Activated T-cell treated with anti-CD3 and anti-CD28 coated beads, Interleukin-2, amount 50 U/mL, for 48 hours (primary cell): Measurements from ENCODE around the gene EPC2.
A peak's percentile ranks its signal among the peaks of the same experiment; 100 is the strongest.
"Not testable (repeated sequence)": the region's sequence is repeated elsewhere in the genome, so short reads cannot be mapped to it uniquely, and the experiment has no call there.

Experiments
- DNase-seq, 2 experiments: peaks; one replicate each; pipeline ENCODE4 v3.0.0-alpha.2; 2020

EPC2 gene

GRCh38 chr2:148642891-148643416 lies 1.6 kb upstream of the EPC2 start:
- no peak for DNase-seq

DNA sequence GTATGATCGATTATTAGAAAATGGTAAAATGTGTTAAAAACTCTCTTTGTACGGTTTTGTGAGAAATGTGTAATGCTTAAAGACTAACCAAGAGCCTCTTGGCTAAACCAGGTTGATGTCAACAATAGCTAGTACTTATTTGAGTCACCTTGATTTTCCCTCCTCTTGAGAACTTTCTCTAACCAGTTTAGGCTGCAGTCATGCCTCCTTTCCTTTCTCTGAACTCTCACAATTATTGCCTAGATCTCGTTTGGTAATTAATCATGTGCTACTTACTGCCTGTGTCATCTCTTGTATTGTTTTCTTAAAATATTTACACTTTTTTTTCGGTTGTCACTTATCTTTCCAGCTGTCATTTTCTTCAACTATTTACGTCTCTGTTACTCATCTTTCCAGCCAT lies 1.1 kb upstream of the EPC2 start:
- no peak for DNase-seq

DNA sequence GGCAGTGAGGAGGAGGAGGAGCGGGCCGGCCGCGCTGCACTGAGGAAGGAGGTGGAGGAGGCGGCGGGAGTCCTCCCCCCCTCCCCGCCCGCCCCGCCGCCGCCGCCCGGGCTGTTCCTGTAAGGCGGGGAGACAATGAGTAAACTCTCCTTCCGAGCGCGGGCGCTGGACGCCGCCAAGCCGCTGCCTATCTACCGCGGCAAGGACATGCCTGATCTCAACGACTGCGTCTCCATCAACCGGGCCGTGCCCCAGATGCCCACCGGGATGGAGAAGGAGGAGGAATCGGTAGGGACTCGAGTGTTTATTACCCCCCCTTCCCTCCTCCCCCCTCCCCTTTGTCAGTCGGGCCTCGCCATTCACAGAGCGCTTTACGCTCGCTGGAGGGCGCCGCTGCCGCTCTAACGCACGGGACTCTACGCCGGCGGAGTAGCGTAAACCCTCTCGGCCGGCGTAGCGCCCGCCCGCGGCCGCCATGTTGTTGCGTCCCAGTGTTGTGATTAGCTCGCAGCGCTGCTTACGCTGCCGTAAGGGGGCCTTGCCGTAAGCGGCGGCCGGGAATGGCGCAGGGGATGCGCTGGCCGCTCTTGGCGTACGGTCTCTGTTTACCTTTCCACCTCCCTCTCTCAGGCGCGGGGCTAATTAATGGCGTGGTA lies 460 bp downstream of the EPC2 start:
- DNase-seq = peak; percentile 97

DNA sequence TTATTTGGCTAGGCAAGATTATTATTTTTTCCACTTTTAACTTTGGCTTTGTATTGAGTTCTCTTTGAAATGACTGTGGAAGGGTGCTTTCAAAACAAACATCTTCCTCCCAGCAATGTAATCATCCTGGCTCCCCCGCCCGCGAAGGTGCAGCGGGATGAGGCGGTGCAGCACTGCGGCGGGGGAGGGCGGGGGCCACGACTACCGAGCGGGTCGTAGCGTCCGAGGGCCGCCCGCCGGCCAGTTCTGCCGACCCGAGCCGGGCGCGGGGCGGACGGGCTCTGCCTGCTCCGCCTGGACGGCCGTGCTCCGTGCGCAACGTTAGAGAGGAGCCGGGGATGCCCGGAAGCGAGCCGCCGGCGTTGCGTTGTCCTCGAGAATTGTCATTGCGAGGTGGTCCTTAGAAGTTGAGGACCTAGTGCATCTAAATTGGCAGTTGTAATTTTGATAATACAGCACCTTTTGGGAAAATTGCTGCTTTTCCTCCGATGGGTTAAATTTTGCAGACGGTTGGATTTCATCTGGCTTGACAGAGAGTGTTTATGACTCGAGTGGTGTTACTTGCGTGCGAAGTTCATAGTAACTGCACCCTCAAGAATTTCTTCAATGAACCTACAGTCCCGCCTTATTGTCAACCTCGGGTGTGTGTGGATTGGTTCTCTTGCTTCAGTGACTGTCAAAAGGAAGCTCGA lies 1.1 kb downstream of the EPC2 start:
- peak; percentile 50 to 63 for DNase-seq

DNA sequence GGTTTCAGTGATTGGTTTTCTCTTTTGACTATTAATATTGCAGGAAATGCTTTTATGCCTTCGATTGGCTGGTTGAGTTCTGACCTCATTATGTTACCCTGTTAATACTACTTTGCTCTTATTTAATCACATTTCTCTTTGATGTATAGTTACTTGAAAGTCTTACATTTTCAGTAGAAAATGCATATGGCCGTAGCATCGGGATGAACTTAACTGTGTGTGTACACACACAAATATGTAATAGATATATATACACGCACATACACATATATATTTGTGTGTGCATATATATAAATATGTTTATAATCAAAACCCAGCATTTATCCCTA lies 1.6 kb downstream of the EPC2 start:
- no peak for DNase-seq

- not testable (repeated sequence) for DNase-seq
Observed at GRCh38 chr2:148647711-148648110, 3.2 kb downstream of the EPC2 start.

GRCh38 chr2:148649936-148650335 lies 5.4 kb downstream of the EPC2 start:
- DNase-seq = no peak

- no peak for DNase-seq
Observed at GRCh38 chr2:148650881-148651280, 6.3 kb downstream of the EPC2 start.

GRCh38 chr2:148651972-148652371 lies 7.4 kb downstream of the EPC2 start:
- no peak for DNase-seq

DNA sequence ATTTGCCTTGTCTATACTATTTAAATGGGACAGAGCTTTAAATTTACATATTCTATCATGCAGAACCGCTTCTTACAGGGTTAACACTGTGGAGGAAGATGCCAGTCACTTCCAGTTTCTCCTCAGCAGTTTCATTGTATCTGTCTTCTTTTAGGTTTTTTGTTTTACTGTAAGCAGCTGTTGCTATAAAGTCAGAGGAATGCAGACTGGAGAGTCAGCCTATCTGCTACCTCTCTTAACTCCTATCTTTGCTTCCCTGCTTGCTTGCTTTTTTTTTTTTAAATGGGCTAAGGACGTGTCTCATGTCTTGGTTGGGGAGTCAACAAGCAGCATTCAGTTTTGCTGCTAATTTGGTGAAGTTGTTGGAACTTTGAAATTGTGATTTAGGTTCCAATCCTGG lies 8.9 kb downstream of the EPC2 start:
- DNase-seq = no peak

- DNase-seq = no peak
Observed at GRCh38 chr2:148654435-148654834, 9.9 kb downstream of the EPC2 start.

DNA sequence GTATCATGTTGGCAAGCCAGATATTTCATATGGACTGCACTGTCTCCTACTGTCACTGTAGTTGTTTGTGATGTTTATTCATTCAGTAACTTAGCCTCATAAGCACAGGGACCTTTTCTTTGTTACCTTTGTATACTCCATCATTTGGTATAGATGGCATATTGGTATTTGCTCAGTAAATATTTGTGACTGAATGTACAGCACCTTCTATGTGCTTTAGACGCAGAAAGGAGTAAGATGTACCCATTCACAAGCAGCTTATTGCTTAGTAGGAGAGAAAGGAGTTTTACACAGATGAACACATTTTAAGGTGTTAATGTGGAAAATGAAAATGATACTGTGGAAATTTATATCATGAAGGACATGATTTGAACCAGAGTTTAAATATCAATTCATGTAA lies 12.0 kb downstream of the EPC2 start:
- DNase-seq = no peak

DNA sequence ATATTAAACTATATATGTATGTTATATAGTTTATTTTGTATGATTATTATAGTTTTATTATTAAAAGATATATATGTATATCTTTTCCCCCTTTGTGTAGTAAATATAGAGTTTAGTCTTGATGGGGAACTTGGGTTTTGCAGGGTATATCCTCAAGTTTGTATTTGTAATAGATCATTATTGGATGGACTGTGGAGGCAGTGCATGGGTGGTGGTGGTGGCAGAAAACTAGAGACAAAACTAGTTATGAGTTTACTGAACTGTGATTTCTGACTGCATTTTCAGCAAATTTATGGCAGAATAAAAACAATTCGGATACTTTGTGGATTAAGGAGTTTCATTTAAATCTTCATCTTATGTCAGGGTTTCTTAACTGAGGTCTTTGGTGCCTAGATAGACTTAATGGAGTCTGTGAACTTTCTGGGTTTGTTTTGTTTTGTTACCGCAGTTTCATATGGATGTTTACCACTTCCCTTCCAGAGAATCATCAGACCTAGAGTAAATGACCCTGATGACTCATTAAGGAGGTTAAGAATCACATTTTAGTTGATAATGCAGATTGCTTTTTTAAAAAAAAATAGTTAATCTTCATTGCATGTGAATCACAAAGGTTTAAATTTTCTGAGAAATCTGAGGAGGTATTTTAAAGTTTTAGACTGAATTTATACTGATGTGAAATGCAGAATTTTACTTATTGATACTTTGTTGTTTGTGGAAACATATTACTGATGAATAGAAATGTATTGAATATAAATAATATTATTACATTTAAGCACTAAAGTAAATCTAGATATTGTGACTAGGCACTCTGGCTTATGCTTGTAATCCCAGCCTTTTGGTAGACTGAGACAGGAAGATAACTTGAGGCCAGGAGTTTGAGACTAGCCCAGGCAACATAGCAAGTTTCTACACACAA lies 14.5 kb downstream of the EPC2 start:
- no peak for DNase-seq

DNA sequence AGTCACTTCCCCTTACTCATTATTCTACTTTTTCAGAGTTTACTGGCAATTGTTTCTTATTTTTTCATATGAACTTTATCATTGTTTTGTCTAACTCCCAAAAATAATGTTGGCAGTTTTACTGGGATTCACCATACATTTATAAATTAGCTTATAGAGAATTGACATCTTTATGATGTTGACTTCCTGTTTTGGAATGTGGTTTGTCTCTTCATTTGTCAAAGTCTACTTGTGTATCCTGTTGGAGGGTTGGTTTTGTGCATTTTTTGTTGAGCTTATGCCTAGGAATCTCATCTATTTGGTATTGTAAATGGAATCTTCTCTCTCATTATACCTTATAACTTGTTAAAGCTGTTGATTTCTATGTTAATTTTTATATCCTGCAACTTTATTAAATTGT lies 16.4 kb downstream of the EPC2 start:
- no peak for DNase-seq

GRCh38 chr2:148662332-148662731 lies 17.8 kb downstream of the EPC2 start:
- not testable (repeated sequence) for DNase-seq

DNA sequence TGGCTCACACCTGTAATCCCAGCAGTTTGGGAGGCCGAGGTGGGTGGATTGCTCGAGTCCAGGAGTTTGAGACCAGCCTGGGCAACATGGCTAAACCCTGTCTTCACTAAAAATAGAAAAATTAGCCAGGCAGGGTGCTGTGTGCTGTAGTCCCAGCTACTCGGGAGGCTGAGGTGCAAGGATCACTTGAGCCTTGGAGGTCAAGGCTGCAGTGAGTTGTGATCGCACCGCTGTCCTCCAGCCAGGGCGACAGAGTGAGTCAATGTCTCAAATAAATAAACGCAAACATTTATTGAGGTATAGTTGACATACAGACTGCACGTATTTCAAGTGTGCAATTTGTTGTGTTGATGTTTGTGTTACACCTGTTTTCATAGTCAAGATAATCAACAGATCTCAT lies 19.7 kb downstream of the EPC2 start:
- DNase-seq = no peak

DNA sequence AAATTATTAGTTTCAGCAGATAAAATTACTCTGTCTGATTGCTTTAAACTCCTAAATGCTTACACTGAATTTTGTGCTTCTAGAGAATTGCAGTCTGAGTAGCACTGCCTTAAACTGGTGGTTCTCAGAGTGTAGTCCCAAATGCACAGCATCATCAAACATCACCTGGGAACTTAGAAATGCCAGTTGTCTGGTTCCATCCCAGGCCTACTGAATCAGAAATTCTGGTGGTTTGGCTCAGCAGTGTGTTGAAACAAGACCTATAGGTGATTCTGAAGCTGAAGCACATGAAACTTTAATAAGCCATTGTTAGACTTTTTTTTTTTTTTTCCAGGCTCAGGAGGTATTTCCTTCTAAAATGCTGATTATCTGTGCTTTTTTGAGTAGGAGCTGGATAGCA lies 22.0 kb downstream of the EPC2 start:
- DNase-seq = no peak

DNA sequence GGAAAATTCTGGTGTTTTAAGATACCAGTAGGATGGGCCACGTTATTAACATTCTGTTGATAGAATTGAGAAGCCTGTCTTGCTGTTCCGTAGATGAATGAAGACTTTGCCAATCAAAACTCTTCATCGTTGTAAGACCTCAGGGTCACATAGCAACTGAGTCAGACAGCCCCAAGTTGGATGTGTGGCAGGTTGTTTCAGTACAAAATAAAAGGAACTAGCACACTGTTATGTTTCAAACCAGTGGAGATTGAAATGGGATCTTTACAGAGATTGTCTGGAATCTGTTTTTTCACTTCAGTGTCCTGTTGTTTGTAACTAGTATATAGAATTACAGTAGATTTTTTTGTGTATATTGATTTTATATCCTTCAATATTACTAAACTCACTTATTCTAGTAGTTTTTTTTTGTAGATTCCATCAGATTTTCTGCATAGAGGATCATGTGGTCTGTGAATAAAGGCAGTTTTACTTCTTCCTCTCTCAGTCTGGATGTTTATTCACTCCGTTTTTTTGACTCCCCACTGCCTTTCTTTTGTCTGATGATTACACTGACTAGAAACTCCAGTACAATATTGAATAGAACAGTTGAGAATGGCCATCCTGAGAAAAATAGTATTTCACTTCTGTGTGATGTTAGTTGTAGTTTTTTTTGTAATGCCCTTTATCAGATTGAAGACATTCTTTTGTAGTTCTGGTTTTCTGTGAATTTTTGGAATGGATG lies 22.7 kb downstream of the EPC2 start:
- no peak for DNase-seq

DNA sequence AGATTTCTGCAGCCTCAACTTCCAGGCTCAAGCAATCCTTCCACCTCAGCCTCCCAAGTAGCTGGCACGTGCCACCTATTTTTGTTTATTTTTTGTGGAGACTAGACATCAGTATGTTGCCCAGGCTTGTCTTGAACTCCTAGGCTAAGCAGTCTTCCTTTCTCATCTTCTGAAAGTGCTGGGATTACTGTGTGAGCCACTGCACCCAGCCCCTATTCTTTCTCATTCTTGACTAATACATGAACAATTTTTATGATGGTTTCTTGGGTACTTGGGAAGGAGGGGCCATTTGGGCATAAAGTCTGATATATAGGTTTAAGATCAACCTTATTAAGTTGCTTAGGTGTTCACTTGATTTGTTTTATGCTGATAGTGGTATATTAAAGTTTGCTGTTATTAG lies 26.2 kb downstream of the EPC2 start:
- no peak for DNase-seq

DNA sequence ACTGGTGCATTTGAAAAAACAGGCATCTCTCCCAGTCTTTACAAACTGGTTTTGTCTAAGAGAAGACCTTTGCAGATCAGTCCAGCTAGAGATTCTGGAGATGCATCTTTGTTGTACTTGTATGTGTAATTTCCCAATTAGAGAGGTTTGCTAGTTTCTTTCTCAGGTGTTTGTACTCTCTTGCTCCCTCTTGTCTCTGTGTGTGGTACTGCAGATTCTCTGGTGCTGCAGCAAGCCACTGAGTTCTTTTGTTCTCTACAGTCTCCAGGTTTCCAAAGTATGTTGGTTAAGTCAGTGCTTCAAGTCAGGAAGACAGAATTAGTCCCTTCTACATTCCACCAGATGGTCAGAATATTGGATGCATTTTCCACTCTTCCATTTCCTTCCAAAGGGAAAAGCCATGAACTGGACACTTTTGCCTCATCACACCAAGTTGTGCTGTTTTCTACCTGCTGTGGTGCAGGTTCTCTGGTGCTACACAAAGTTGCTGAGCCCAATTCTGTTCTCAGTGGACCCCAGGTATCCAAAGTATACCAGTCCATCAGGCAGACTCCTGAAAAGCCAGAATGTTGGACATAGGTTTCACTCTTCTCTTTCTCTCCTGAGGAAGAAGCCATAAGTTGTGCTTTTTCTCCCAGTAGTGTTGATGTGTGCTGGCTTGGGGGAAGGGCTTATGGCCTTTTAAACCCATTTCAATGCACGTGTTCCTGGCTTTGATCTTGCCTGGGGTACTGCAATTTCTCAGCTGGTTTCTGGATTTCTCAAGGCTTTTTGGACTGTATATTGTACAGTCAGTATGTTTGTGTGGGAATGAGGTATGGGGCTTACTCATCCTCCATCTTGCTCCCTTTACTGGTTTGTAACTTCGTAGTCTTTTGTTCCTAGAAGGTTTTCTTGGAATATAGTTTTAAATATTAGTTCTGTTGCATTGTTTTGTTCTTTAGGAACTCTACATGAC lies 29.8 kb downstream of the EPC2 start:
- DNase-seq = peak in 1 of 2 experiments; percentile 39

- no peak for DNase-seq
Observed at GRCh38 chr2:148675708-148676107, 31.2 kb downstream of the EPC2 start.
